ENCODE data around the gene GPR17.

The GPR17 gene

GRCh38 chr2:127679680-127680361 lies 33.9 kb downstream of the GPR17 start:
- TF ChIP-seq CTCF (conservative IDR thresholded peaks at IDR 0.05; ENCODE audit: low read depth), result no peak
- no peak overlapping the region for H3K27ac ChIP-seq
- CTCF ChIA-PET, result no interaction called here
- no peak for DNase-seq (ENCODE audit: low spot score)
- POLR2A ChIA-PET (ENCODE audit: low non-redundant PET), result no interaction called here

DNA sequence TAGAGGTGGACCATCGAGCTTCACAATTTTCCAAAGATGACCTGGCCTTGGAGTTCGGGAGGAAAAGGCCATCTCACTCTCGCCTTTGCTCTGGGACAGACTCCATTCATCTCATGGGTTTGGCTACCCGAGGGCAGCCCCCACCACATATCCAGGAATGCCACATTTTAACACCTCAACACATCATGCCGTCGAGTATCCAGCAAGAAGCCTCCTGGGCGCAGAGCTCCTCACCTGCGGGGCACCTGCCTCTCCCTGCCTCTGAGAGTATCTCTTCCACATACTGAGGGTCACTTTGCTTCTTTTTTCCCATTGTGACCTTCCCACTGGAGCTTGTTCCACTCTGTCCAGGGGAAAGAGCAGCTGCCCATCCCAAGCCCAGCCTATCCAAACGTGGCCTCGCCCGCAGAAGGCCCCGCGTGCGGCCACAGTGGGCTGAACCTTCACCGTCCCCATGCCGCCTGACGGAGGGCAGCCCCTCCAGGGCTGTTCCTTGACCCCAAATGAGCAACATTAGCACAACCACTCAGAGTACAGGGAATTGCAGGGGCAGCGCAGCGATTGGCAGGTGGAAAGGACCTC lies 34.8 kb downstream of the GPR17 start:
- DNase-seq (ENCODE audit: low spot score), result no peak
- POLR2A ChIA-PET (ENCODE audit: low non-redundant PET), result interaction anchor here (0.5 kb wide), 1 partner anchor 388 kb away, joined by 3 read pairs; no protein-coding TSS in a partner anchor
- no peak overlapping the region for H3K27ac ChIP-seq

DNA sequence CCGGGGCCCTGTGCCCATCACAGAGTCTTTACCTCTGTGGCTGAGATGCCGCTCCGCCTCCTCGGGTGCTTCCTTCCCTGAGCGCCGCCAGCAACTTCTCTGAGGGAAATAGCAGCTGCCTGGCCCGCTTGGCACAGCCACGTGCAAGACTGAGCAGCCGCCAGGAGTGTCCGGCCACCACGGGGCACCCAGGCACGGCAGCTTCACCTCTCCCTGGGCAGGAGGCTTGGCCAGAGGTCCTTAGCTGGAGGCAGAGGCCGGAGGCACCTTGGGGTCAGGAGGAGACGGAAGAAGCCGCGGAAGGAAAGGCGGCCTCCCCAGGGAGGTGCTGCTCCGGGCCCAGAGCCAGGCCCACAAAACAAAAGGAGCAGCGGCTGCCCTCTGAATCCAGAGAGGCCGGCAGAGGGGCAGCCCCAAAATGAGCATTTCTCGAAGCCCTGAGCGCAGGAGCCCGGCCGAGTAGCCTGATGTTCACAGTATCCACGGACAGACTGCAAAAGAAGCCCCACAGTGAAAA lies 35.4 kb downstream of the GPR17 start:
- ChIA-PET CTCF (no interaction called here), POLR2A (ENCODE audit: low non-redundant PET) (no interaction called here)
- H3K27ac ChIP-seq, result no peak overlapping the region
- TF ChIP-seq CTCF (conservative IDR thresholded peaks at IDR 0.05; ENCODE audit: low read depth), result no peak
- no peak for DNase-seq (ENCODE audit: low spot score)

More for the DNA sequence above, 34.8 kb downstream of the GPR17 start:
- CTCF ChIA-PET, result no interaction called here
- no peak for TF ChIP-seq CTCF (conservative IDR thresholded peaks at IDR 0.05; ENCODE audit: low read depth)

DNA sequence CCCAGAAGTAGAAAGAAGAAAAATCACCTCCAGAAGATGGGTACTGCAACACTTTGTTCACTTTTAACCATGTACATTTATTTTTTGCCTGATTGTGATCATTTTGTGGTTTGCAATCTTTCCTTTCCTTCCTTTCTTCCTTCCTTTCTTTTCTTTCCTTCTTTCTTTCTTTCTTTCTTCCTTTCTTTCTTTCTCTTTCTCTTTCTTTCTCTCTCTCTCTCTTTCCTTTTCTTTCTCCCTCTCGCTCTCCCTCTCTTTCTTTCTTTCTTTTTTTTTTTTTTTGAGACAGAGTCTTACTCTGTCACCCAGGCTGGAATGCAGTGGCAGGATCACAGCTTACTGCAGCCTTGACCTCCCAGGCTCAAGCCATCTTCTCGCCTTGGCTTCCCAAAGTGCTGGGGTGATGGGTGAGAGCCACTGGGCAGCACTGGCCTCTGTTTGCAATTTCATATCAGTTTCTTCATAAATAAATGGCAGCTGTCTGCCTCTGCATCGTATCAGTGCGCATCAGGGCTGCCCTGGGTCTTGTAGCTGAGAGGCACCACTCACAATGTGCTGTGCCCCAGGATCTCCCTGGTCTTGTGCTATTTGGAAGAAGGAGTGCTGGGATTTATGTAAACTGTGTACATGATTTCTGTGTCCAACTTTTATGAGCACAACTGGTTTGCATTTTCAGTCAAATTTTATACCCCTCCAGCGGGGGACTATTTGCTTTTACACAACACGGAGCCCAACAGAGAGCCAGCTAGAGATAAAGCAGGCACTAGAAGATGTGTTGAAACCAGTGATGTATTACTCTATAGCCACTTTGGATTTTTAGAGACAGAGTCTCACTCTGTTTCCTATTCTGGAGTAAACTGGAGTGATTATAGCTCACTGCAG lies 36.3 kb downstream of the GPR17 start:
- no peak for TF ChIP-seq CTCF (conservative IDR thresholded peaks at IDR 0.05; ENCODE audit: low read depth)
- no peak overlapping the region for H3K27ac ChIP-seq
- POLR2A ChIA-PET (ENCODE audit: low non-redundant PET), result no interaction called here
- DNase-seq (ENCODE audit: low spot score), result no peak
- CTCF ChIA-PET, result no interaction called here

GRCh38 chr2:127683056-127683455 lies 37.1 kb downstream of the GPR17 start:
- ChIA-PET CTCF (no interaction called here), POLR2A (ENCODE audit: low non-redundant PET) (no interaction called here)
- H3K27ac ChIP-seq, result no peak overlapping the region
- TF ChIP-seq CTCF (conservative IDR thresholded peaks at IDR 0.05; ENCODE audit: low read depth), result no peak
- no peak for DNase-seq (ENCODE audit: low spot score)

- no peak for DNase-seq (ENCODE audit: low spot score)
- POLR2A ChIA-PET (ENCODE audit: low non-redundant PET), result no interaction called here
- no peak overlapping the region for H3K27ac ChIP-seq
- CTCF ChIA-PET, result no interaction called here
- TF ChIP-seq CTCF (conservative IDR thresholded peaks at IDR 0.05; ENCODE audit: low read depth), result no peak
Measured at GRCh38 chr2:127683757-127684156, 37.8 kb downstream of the GPR17 start.
